Vagina (tissue), 2 donors: ENCODE results near the gene NR3C2. TPM values are rescaled to one million over a fixed set of nuclear protein-coding genes. Genes with fewer than 3 reads are reported as not detected.

Experiments
- DNase-seq, 2 donors: peaks; one replicate each; pipeline ENCODE4 v3.0.0-alpha.2; 2017; ENCODE audit errors: extremely low spot score in 2 of 2
- H3K27ac ChIP-seq: fragments of 200-600 bp; sonication (generic); one replicate; pipeline ENCODE4 v1.5.1; 2019
- H3K27me3 ChIP-seq: fragments of 200-600 bp; sonication (generic); one replicate; pipeline ENCODE4 v1.5.1; 2019
- H3K36me3 ChIP-seq, 2 donors: fragments of 200-600 bp; sonication (generic); one replicate each; pipeline ENCODE4 v1.5.1; 2017 to 2019
- H3K4me1 ChIP-seq: fragments of 200-600 bp; sonication (generic); one replicate; pipeline ENCODE4 v1.5.1; 2019
- H3K4me3 ChIP-seq, 2 donors: fragments of 200-600 bp; sonication (generic); 1 replicate in 1 of 2; 2 replicates in 1 of 2; pipeline ENCODE4 v1.5.1; 2016 to 2019
- H3K9me3 ChIP-seq: fragments of 200-600 bp; sonication (generic); one replicate; pipeline ENCODE4 v1.5.1; 2019
- POLR2A ChIP-seq, 2 donors: fragments of 450-650 bp; IDR thresholded peaks; one replicate each; pipeline ENCODE4 v1.6.1; 2017; ENCODE audit warnings: antibody characterized with exemption in 2 of 2, mild to moderate bottlenecking in 2 of 2, moderate library complexity in 2 of 2
- POLR2AphosphoS5 ChIP-seq, 2 donors: sonication (generic); formaldehyde crosslinking; IDR thresholded peaks; one replicate each; pipeline ENCODE4 v1.9.0; 2017; ENCODE audit warnings: antibody characterized with exemption in 2 of 2, mild to moderate bottlenecking in 2 of 2, low read depth in 1 of 2; ENCODE audit not compliant: insufficient read depth in 1 of 2
- intact Hi-C: fragments of 100-400 bp; cut with DNase I; formaldehyde crosslinking; loops from one replicate; pipeline ENCODE4 v1.15.1; 2023
- total RNA-seq: library from RNA; depleted of rRNA; stranded (reverse); fragments of >200 nt; gene quantifications from one replicate; pipeline ENCODE4 v1.2.3, GENCODE V29; 2016
- TF ChIP-seq, protein P1 (sequence below), 3 experiments: fragments of 450-650 bp in 2 of 3; fragments of 200-600 bp in 1 of 3; sonication (generic) in 1 of 3; IDR thresholded peaks; one replicate each; pipeline ENCODE4 v1.5.1; 2017 to 2019; ENCODE audit warnings: antibody characterized with exemption in 3 of 3, mild to moderate bottlenecking in 2 of 3, moderate library complexity in 2 of 3

NR3C2 gene
- total RNA-seq, 1 donor from 2014 or later: 9.6 TPM

DNA sequence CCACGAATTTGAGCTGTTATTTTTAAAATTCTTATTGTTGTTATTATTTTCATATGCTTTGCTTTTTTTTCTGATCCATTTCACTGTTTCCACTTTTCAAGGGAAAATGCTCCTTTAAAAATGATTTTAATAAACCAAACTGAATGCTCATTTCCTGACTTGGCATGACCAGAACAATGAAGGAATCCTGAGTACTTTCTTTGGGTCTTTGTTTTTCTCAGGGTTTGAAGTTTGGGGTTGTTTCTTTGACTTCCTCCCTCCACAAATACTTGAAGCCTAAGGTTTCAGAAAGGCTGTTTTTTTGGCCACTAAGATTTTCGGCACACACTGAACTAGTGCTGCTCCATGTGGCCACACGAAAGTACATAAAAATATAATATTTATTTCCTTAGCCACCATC is 171.0 kb downstream of the NR3C2 start:
- Histone ChIP-seq H3K9me3 (no peaks in the 10 kb centered on the region), H3K27me3 (no peaks in the 10 kb centered on the region), H3K36me3 (no peaks in the 10 kb centered on the region), H3K4me3 (no peak overlapping the region), H3K4me1 (peaks cover 8% of the 10 kb centered on the region), H3K27ac (no peak overlapping the region)
- TF ChIP-seq, protein P1, sequence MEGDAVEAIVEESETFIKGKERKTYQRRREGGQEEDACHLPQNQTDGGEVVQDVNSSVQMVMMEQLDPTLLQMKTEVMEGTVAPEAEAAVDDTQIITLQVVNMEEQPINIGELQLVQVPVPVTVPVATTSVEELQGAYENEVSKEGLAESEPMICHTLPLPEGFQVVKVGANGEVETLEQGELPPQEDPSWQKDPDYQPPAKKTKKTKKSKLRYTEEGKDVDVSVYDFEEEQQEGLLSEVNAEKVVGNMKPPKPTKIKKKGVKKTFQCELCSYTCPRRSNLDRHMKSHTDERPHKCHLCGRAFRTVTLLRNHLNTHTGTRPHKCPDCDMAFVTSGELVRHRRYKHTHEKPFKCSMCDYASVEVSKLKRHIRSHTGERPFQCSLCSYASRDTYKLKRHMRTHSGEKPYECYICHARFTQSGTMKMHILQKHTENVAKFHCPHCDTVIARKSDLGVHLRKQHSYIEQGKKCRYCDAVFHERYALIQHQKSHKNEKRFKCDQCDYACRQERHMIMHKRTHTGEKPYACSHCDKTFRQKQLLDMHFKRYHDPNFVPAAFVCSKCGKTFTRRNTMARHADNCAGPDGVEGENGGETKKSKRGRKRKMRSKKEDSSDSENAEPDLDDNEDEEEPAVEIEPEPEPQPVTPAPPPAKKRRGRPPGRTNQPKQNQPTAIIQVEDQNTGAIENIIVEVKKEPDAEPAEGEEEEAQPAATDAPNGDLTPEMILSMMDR (IDR thresholded peaks at IDR 0.05): no peak
- TF ChIP-seq POLR2A (IDR thresholded peaks at IDR 0.05) (no peak), POLR2AphosphoS5 (IDR thresholded peaks at IDR 0.05; ENCODE audit: insufficient read depth in 1 of 2, low read depth in 1 of 2) (no peak)
- intact Hi-C loops: no loop called here
- DNase-seq: no peak

DNA sequence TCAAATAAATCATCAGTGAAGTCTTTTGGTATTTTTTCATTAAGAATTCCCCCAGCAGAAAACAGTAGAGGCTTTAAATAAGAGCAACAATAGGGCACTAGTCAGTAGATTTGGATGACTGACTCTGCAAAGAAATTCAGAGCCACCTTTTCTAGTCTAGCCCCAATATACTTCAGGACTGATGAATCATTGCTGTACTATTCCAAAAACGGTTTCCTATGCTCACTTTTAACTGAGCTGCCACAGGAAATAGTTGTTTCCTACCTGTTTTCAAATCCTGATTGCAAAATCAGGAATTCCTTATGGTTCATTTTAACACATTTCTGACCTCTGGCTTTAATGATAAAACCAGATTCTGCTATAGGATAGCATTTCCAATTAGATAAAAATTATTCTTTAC is 171.6 kb downstream of the NR3C2 start:
- Histone ChIP-seq H3K4me1 (peaks cover 8% of the 10 kb centered on the region), H3K4me3 (no peak overlapping the region), H3K27ac (no peak overlapping the region), H3K9me3 (no peaks in the 10 kb centered on the region), H3K27me3 (no peaks in the 10 kb centered on the region), H3K36me3 (no peaks in the 10 kb centered on the region)
- intact Hi-C loops: no loop called here
- no peak for TF ChIP-seq POLR2AphosphoS5 (IDR thresholded peaks at IDR 0.05; ENCODE audit: insufficient read depth in 1 of 2, low read depth in 1 of 2)
- TF ChIP-seq, protein P1 (IDR thresholded peaks at IDR 0.05): no peak
- TF ChIP-seq POLR2A (IDR thresholded peaks at IDR 0.05): no peak
- DNase-seq: no peak

DNA sequence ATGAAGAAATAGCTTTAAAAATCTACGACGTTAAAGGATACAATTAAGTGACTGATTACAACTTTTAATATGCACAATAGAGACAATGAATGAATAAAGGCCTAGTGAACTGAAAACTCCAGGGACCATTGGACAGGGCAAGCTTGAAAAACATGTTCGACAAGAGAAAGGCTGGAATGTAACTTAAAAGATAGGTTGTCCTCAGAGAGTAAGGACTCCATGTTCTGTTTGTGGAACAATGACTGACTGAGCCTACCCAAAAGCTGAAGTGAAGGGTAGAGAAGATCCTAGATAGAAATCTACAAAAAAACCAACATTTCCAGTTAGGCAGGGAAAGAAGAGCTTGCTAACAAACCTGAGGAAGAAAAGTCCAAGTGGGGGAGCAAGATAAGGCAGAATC is 173.4 kb downstream of the NR3C2 start:
- no peak for DNase-seq
- Histone ChIP-seq H3K4me1 (peaks cover 7% of the 10 kb centered on the region), H3K36me3 (no peaks in the 10 kb centered on the region), H3K9me3 (no peaks in the 10 kb centered on the region), H3K27me3 (no peaks in the 10 kb centered on the region), H3K27ac (no peak overlapping the region), H3K4me3 (no peak overlapping the region)
- TF ChIP-seq POLR2A (IDR thresholded peaks at IDR 0.05): no peak
- no peak for TF ChIP-seq POLR2AphosphoS5 (IDR thresholded peaks at IDR 0.05; ENCODE audit: insufficient read depth in 1 of 2, low read depth in 1 of 2)
- TF ChIP-seq, protein P1 (IDR thresholded peaks at IDR 0.05): no peak
- intact Hi-C loops: no loop called here

DNA sequence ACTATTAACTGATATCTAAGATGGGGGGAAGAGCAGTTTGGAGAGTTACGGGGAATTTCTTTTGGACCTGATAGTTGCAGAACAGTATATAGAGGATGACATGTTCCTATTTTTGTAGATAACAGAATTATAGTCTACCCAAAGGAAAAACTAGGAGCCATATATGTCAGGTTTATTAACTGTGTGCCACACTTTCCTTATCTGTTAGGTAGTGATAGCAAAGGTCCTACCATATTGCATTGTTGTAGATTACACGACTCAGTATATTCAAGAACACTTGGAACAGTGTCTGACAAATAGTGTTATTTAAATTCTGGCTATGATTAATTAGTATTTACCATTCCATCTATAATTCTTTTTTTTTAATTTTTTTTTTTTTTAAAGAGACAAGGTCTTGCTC is 175.3 kb downstream of the NR3C2 start:
- H3K27me3 ChIP-seq: no peaks in the 10 kb centered on the region
- no peaks in the 10 kb centered on the region for H3K9me3 ChIP-seq
- no peaks in the 10 kb centered on the region for H3K36me3 ChIP-seq
- H3K4me1 ChIP-seq: peaks cover 9% of the 10 kb centered on the region
- H3K4me3 ChIP-seq: no peak overlapping the region
- DNase-seq: no peak
- TF ChIP-seq, protein P1 (IDR thresholded peaks at IDR 0.05): no peak
- TF ChIP-seq POLR2AphosphoS5 (IDR thresholded peaks at IDR 0.05; ENCODE audit: insufficient read depth in 1 of 2, low read depth in 1 of 2): no peak
- no peak for TF ChIP-seq POLR2A (IDR thresholded peaks at IDR 0.05)
- intact Hi-C loops: no loop called here
- no peak overlapping the region for H3K27ac ChIP-seq

DNA sequence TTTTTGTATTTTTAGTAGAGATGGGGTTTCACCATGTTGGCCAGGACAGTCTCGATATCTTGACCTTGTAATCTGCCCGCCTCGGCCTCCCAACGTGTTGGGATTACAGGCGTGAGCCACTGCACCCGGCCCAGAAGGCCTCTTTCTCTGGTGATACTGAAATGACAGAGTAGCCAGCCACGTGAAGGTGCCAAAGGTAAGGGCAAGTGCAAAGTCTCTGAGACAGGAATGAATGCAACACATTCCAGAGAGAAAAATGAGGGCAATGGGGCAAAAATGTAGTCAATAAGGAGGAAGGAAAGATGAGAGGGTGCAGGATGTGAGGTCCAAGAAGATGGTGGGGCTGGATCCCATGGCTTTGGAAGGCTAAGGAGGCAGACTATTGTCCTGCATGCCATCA is 176.0 kb downstream of the NR3C2 start:
- DNase-seq: no peak
- H3K4me1 ChIP-seq: peaks cover 16% of the 10 kb centered on the region

More for the DNA sequence above, 176.0 kb downstream of the NR3C2 start:
- H3K36me3 ChIP-seq: no peaks in the 10 kb centered on the region
- H3K9me3 ChIP-seq: no peaks in the 10 kb centered on the region
- intact Hi-C loops: no loop called here
- H3K4me3 ChIP-seq: no peak overlapping the region
- H3K27ac ChIP-seq: no peak overlapping the region
- no peaks in the 10 kb centered on the region for H3K27me3 ChIP-seq
- TF ChIP-seq POLR2AphosphoS5 (IDR thresholded peaks at IDR 0.05; ENCODE audit: insufficient read depth in 1 of 2, low read depth in 1 of 2): no peak
- TF ChIP-seq, protein P1 (IDR thresholded peaks at IDR 0.05): no peak
- TF ChIP-seq POLR2A (IDR thresholded peaks at IDR 0.05): no peak
